Hepatocyte (in vitro differentiated cells): ENCODE measurements around the gene MTHFR. TPM values are rescaled to one million over a fixed set of nuclear protein-coding genes. Genes with fewer than 3 reads are reported as not detected.

Source experiments
- DNase-seq: peaks from one replicate; pipeline ENCODE4 v3.0.0-alpha.2; 2016; ENCODE audit warnings: low spot score
- H2AFZ ChIP-seq: fragments of 200-600 bp; sonication (generic); 2 replicates; pipeline ENCODE4 v1.6.0; 2016; ENCODE audit warnings: antibody characterized with exemption, mild to moderate bottlenecking
- H3K27ac ChIP-seq: fragments of 200-600 bp; sonication (generic); 2 replicates; pipeline ENCODE4 v1.5.1; 2016; ENCODE audit warnings: mild to moderate bottlenecking
- H3K27me3 ChIP-seq: fragments of 200-600 bp; sonication (generic); 2 replicates; pipeline ENCODE4 v1.6.1; 2016
- H3K36me3 ChIP-seq: fragments of 200-600 bp; sonication (generic); replicated peaks from 2 replicates; pipeline ENCODE4 v1.5.1; 2016; ENCODE audit warnings: low read depth; ENCODE audit not compliant: insufficient read depth
- H3K4me1 ChIP-seq: fragments of 200-600 bp; sonication (generic); 2 replicates; pipeline ENCODE4 v1.5.1; 2016; ENCODE audit warnings: mild to moderate bottlenecking, moderate library complexity; ENCODE audit not compliant: insufficient read depth
- H3K4me2 ChIP-seq: fragments of 200-600 bp; sonication (generic); 2 replicates; pipeline ENCODE4 v1.6.0; 2016
- H3K4me3 ChIP-seq: fragments of 200-600 bp; sonication (generic); 2 replicates; pipeline ENCODE4 v1.5.1; 2016; ENCODE audit warnings: mild to moderate bottlenecking
- H3K79me2 ChIP-seq: fragments of 200-600 bp; sonication (generic); 2 replicates; pipeline ENCODE4 v1.6.0; 2017; ENCODE audit warnings: mild to moderate bottlenecking
- H3K9me2 ChIP-seq: fragments of 200-600 bp; sonication (generic); replicated peaks from 2 replicates; pipeline ENCODE4 v1.6.0; 2017; ENCODE audit warnings: mild to moderate bottlenecking; ENCODE audit not compliant: insufficient read depth
- H3K9me3 ChIP-seq: fragments of 200-600 bp; sonication (generic); 2 replicates; pipeline ENCODE4 v1.5.1; 2016; ENCODE audit warnings: low read depth, mild to moderate bottlenecking
- H4K20me1 ChIP-seq: fragments of 200-600 bp; sonication (generic); 2 replicates; pipeline ENCODE4 v1.6.0; 2016; ENCODE audit warnings: mild to moderate bottlenecking; ENCODE audit not compliant: insufficient read depth, poor library complexity, severe bottlenecking
- CTCF ChIP-seq: fragments of 200-600 bp; sonication (generic); IDR thresholded peaks from 2 replicates; pipeline ENCODE4 v1.5.1; 2016; ENCODE audit warnings: antibody characterized with exemption, mild to moderate bottlenecking; ENCODE audit not compliant: poor library complexity
- EZH2 ChIP-seq: fragments of 200-600 bp; sonication (generic); IDR thresholded peaks from 2 replicates; pipeline ENCODE4 v1.6.1; 2016; ENCODE audit warnings: antibody characterized with exemption, mild to moderate bottlenecking, borderline replicate concordance
- EZH2phosphoT487 ChIP-seq: fragments of 200-600 bp; sonication (generic); IDR thresholded peaks from one replicate; pipeline ENCODE4 v1.6.1; 2018; ENCODE audit warnings: antibody characterized with exemption, mild to moderate bottlenecking, low read depth, moderate library complexity; ENCODE audit not compliant: unreplicated experiment, severe bottlenecking
- WGBS: methylation state at CpG from one replicate; pipeline ENCODE4 v1.1.6; 2016; ENCODE audit warnings: low lambda C conversion rate; ENCODE audit errors: missing lambda C conversion rate; 5-methylcytosine and 5-hydroxymethylcytosine counted together
- polyA plus RNA-seq: library from polyadenylated mRNA; unstranded; fragments of >200 nt; fragmentation: Nextera tagmentation; extraction: Ambion mirVana; gene quantifications from 2 replicates; pipeline ENCODE4 v1.2.1, GENCODE V29; 2016
- total RNA-seq: library from RNA; depleted of rRNA; stranded (reverse); fragments of >200 nt; gene quantifications from 2 replicates; pipeline ENCODE4 v1.2.3, GENCODE V29; 2014

The MTHFR gene
- total and polyA plus RNA-seq, 2 experiments from 2014 or later = 17.6 to 31.0 TPM

- Histone ChIP-seq H4K20me1 (peaks cover 4% of the 10 kb centered on the region), H3K4me2 (no peak overlapping the region), H3K79me2 (no peaks in the 10 kb centered on the region), H3K36me3 (no peaks in the 10 kb centered on the region), H3K4me3 (no peak overlapping the region), H3K9me3 (no peaks in the 10 kb centered on the region), H2AFZ (no peak overlapping the region), H3K27ac (no peak overlapping the region), H3K9me2 (no peaks in the 10 kb centered on the region), H3K4me1 (peaks cover 13% of the 10 kb centered on the region), H3K27me3 (no peaks in the 10 kb centered on the region)
- peak; percentile 57 for DNase-seq
- WGBS = 66% methylated on average over 5 of the region's 5 CpGs
- TF ChIP-seq CTCF (no peak), EZH2phosphoT487 (no peak), EZH2 (no peak)
These were observed 40.0 kb upstream of the MTHFR start for GRCh38 chr1:11845641-11846335.

- TF ChIP-seq EZH2phosphoT487 (no peak), CTCF (no peak), EZH2 (no peak)
- WGBS = 65% methylated on average over 19 of the region's 19 CpGs
- Histone ChIP-seq H3K27me3 (no peaks in the 10 kb centered on the region), H2AFZ (no peak overlapping the region), H3K9me2 (no peaks in the 10 kb centered on the region), H3K9me3 (no peaks in the 10 kb centered on the region), H3K79me2 (no peaks in the 10 kb centered on the region), H3K4me2 (no peak overlapping the region), H4K20me1 (peaks cover 4% of the 10 kb centered on the region), H3K36me3 (no peaks in the 10 kb centered on the region), H3K4me1 (peaks cover 13% of the 10 kb centered on the region), H3K27ac (no peak overlapping the region), H3K4me3 (no peak overlapping the region)
- peak; percentile 41 for DNase-seq
These were observed 36.6 kb upstream of the MTHFR start for GRCh38 chr1:11842154-11843041.

- Histone ChIP-seq H3K27me3 (no peaks in the 10 kb centered on the region), H3K36me3 (no peaks in the 10 kb centered on the region), H3K9me2 (no peaks in the 10 kb centered on the region), H3K79me2 (no peaks in the 10 kb centered on the region), H4K20me1 (peaks cover 4% of the 10 kb centered on the region), H3K4me3 (no peak overlapping the region), H3K27ac (no peak overlapping the region), H3K4me1 (peaks cover 13% of the 10 kb centered on the region), H3K4me2 (no peak overlapping the region), H2AFZ (no peak overlapping the region), H3K9me3 (no peaks in the 10 kb centered on the region)
- 90% methylated on average over 17 of the region's 17 CpGs for WGBS
- TF ChIP-seq EZH2 (no peak), CTCF (no peak), EZH2phosphoT487 (no peak)
- DNase-seq = no peak
These were observed 35.7 kb upstream of the MTHFR start for GRCh38 chr1:11841245-11842153.
